Measurements from ENCODE around the gene MSI2.

The MSI2 gene

GRCh38 chr17:57650548-57650947 is 394.2 kb downstream of the MSI2 start:
- no peak overlapping the region for H3K4me3 ChIP-seq (ENCODE audit: low read depth, low read length)
- DNase-seq (ENCODE audit: low read depth), result no peak
- TF ChIP-seq, protein P1, sequence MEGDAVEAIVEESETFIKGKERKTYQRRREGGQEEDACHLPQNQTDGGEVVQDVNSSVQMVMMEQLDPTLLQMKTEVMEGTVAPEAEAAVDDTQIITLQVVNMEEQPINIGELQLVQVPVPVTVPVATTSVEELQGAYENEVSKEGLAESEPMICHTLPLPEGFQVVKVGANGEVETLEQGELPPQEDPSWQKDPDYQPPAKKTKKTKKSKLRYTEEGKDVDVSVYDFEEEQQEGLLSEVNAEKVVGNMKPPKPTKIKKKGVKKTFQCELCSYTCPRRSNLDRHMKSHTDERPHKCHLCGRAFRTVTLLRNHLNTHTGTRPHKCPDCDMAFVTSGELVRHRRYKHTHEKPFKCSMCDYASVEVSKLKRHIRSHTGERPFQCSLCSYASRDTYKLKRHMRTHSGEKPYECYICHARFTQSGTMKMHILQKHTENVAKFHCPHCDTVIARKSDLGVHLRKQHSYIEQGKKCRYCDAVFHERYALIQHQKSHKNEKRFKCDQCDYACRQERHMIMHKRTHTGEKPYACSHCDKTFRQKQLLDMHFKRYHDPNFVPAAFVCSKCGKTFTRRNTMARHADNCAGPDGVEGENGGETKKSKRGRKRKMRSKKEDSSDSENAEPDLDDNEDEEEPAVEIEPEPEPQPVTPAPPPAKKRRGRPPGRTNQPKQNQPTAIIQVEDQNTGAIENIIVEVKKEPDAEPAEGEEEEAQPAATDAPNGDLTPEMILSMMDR (conservative IDR thresholded peaks at IDR 0.05; ENCODE audit: low read depth, low read length), result no peak

GRCh38 chr17:57651451-57651850 is 395.1 kb downstream of the MSI2 start:
- DNase-seq (ENCODE audit: low read depth), result no peak
- no peak overlapping the region for H3K4me3 ChIP-seq (ENCODE audit: low read depth, low read length)
- TF ChIP-seq, protein P1 (conservative IDR thresholded peaks at IDR 0.05; ENCODE audit: low read depth, low read length), result no peak

DNA sequence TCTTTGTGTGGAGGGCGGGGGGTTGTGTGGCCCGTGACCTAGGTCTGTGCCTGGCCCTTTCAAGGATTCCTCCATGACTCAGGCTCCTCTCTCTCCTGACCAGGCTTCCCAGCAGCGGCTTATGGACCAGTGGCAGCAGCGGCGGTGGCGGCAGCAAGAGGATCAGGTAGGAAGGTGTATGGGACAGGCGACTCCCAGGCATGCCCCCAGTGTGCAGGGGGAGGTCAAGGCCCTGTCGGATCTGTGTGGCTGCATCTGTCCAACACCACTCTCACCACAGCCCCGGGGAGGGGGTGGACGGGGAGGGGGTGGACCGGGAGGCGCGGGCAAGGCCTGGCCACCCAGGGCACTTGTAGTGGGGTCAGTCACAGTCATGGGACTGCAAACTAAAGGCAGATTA is 395.7 kb downstream of the MSI2 start:
- no peak overlapping the region for H3K4me3 ChIP-seq (ENCODE audit: low read depth, low read length)
- no peak for DNase-seq (ENCODE audit: low read depth)
- TF ChIP-seq, protein P1 (conservative IDR thresholded peaks at IDR 0.05; ENCODE audit: low read depth, low read length), result no peak

DNA sequence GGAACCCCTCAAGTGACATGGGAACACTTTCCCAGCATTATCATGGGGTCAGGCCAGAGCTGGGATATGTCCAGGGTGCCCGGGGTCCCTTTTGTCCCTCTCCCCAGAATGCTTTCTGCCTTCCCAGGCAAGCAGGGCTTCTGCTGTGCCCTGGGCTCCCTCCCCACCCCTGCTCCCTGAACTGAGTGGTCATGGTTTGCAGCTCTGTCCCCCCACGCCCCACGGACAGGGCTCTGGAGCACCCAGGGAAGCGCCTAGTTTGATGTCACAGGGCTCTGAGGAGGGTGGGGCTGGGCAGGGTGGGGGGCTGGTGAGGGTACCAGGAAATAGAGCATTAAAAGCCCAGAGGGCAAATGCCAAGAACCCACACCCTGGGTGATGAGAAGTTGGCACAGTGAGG is 396.5 kb downstream of the MSI2 start:
- DNase-seq (ENCODE audit: low read depth), result no peak

DNA sequence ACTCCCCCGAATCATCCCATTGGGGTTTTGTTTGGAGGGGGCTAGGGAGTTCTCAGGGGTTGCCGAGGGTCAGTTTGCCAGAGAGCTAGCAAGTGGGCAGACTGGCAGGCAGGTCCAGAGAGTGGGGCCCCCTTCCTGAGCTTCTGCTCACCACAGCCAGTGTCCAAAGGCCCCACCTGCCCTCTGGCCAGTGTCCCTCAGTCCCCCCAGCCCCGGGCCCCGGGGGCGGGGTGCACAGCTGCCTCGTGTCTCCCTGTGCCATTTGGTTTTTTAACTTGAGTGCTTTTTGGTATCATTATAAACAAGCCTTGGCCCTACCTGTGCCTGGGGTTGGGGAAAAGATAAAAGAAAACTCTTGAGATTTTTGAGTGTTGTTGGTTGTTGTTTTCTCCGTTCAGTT is 397.0 kb downstream of the MSI2 start:
- no peak for DNase-seq (ENCODE audit: low read depth)
- TF ChIP-seq, protein P1 (conservative IDR thresholded peaks at IDR 0.05; ENCODE audit: low read depth, low read length), result no peak
- no peak overlapping the region for H3K4me3 ChIP-seq (ENCODE audit: low read depth, low read length)

More for the DNA sequence above, 396.5 kb downstream of the MSI2 start:
- TF ChIP-seq, protein P1 (conservative IDR thresholded peaks at IDR 0.05; ENCODE audit: low read depth, low read length), result no peak
- H3K4me3 ChIP-seq (ENCODE audit: low read depth, low read length), result no peak overlapping the region

DNA sequence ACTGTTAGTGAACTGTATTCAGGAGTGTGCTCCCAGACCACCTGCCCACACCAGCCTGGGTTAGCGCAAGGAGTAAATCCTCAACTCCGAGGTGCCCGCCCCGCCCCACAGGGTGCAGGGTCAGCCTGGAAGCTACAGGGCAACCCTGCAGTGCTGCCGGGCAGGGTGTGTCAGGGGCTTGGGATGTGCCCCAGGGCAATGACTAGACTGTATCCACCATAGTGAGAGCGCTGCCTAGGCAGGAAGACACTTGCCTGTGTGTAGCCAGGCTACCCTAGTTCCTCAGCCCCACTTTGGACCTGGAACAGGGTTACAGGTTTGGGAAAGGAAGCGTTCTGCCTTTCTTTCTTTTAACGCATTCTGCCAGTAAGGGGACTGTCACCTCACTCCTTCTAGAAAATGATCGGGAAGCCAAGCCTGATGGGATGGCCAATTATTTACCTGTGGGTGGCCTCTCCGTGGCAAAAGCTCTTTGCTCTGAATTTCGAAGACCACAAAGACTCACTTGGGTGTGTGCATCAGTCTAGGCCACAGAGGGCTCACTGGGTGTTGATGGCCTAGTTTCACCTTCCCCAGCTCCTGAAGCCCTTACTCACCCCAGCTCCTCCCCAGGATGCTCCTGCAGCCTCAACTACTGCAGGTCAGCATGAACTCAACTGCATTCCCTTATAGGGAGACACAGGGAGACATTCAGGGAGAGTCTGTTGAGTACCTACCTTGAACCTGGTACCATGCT is 397.9 kb downstream of the MSI2 start:
- no peak overlapping the region for H3K4me3 ChIP-seq (ENCODE audit: low read depth, low read length)
- DNase-seq (ENCODE audit: low read depth), result no peak
- TF ChIP-seq, protein P1 (conservative IDR thresholded peaks at IDR 0.05; ENCODE audit: low read depth, low read length), result no peak

- no peak overlapping the region for H3K4me3 ChIP-seq (ENCODE audit: low read depth, low read length)
- TF ChIP-seq, protein P1 (conservative IDR thresholded peaks at IDR 0.05; ENCODE audit: low read depth, low read length), result no peak
- DNase-seq (ENCODE audit: low read depth), result no peak
These were observed 399.2 kb downstream of the MSI2 start for GRCh38 chr17:57655553-57655952.

Data from choroid plexus epithelial cell (primary cell).